GM21515 (cell line): ENCODE data around the gene MTCL1.

Experiments
- ATAC-seq: cut with Tn5 transposase; IDR thresholded peaks from one replicate; pipeline ENCODE4 v1.9.1; 2021; ENCODE audit not compliant: unreplicated experiment

MTCL1 gene

GRCh38 chr18:8826971-8827370, 121.6 kb downstream of the MTCL1 start:
- ATAC-seq: no peak

GRCh38 chr18:8828300-8828699, 122.9 kb downstream of the MTCL1 start:
- ATAC-seq: no peak

GRCh38 chr18:8828798-8829197, 123.4 kb downstream of the MTCL1 start:
- ATAC-seq: no peak

- no peak for ATAC-seq
Measured at GRCh38 chr18:8830067-8831060, 125.0 kb downstream of the MTCL1 start.

- ATAC-seq: no peak
Measured at GRCh38 chr18:8831112-8831511, 125.8 kb downstream of the MTCL1 start.

GRCh38 chr18:8831531-8831930, 126.2 kb downstream of the MTCL1 start:
- ATAC-seq: no peak

- no peak for ATAC-seq
Measured at GRCh38 chr18:8833480-8833879, 128.1 kb downstream of the MTCL1 start.

DNA sequence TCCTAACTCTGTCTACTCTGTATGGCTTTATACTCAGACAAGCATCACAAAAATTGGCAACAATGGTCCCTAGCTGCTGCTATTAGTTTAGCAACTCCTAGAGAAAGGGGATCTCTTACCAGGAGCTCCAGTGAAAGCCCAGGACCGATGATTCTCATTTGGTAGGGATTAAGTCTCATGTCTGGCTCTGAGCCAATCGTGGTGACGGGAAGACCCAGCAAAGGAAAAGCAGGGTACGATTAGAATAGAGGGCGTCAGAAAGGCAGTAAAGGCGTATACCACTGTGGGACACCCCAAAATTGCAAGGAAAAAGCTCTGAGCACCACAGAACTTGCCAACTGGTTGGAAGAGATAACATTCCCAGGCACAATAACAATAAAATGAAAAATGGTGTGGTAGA, 129.5 kb downstream of the MTCL1 start:
- no peak for ATAC-seq

- no peak for ATAC-seq
Measured at GRCh38 chr18:8835521-8835953, 130.2 kb downstream of the MTCL1 start.

DNA sequence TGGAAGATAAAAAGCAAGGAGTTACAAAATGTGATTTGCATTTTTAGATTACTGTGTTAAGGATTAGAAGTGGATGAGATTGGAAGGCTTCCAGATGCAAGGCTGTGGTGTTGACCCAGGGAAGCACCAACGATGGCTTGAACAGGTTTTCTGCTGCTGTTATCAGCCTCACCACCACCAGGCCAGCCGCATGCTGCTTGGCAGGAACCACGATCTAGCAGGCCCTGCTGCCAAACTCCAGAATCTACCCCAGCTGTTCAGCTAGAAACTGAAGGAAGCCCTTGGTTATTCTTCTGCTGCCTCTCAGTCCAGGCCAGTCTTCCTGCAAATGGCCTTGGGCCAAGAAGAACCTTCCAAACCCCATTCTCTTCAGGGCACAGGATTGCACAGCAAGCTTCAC, 133.9 kb downstream of the MTCL1 start:
- ATAC-seq: no peak

DNA sequence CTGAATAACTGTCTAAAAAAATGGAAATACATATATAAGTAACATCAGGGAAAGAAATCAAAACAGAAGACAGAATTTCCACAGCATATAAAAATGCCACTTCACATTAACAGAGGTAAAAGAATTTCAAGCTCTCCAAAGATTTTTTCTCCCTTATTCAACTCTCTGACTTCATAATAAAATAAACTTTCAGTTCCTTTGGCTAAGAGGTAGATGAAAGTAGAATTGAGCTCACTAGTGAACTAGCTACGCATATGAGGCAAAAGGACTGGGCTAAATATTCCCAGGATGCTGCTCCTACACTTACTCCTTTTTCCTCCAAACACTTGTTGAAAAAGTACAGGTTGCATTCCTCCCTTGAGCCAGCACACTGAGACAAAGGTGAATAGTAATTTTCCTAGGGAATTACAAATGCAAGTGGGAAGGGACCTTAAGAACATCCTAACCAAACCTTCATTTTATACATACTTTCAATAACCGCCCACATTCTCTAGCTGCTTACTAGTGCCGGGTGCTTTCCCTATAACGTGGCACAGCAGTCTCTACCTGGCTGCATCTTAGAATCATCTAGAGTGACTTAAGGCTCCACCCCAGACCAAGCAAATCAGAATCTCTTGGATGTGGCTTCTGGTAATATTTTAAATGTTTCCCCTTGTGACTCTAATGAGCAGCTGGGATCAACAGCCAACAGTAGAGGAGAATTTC, 136.6 kb downstream of the MTCL1 start:
- no peak for ATAC-seq

GRCh38 chr18:8842506-8842905, 137.2 kb downstream of the MTCL1 start:
- ATAC-seq: no peak

- no peak for ATAC-seq
Measured at GRCh38 chr18:8843005-8843404, 137.6 kb downstream of the MTCL1 start.

- no peak for ATAC-seq
Measured at GRCh38 chr18:8844721-8845148, 139.4 kb downstream of the MTCL1 start.

GRCh38 chr18:8845506-8845905, 140.2 kb downstream of the MTCL1 start:
- no peak for ATAC-seq

DNA sequence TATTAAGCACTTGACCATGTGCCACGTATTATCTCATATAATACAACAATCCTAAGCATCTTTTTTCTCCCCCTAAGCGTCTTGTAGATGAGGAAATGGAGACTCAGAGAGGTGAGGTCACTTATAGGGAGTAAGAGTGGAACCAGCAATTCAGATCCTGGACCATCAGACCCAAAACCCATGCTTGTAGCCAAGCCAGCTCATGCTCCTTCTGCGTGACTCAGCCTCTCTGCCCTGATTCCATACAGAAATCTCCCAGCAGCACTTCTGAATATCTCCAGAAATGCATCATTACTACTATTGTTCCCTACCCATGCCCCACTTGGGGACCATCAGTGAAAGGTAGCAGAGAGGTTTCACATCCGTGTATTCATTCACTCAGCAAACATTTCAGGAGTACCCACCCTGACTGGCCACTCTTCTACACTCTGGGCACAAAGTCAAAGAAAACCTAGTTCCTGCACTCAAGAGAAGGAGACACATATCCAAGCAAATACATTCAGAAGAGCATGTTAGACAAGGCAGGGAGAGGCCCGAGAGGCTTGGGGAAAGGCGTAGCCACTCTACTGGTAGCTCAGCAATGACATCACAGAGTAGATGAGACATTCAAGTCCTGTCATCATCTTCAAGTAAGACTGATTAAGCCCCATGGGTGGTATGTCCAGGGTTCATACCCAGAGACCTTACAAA, 141.9 kb downstream of the MTCL1 start:
- ATAC-seq: no peak

- ATAC-seq: no peak
Measured at GRCh38 chr18:8847900-8848299, 142.5 kb downstream of the MTCL1 start.

DNA sequence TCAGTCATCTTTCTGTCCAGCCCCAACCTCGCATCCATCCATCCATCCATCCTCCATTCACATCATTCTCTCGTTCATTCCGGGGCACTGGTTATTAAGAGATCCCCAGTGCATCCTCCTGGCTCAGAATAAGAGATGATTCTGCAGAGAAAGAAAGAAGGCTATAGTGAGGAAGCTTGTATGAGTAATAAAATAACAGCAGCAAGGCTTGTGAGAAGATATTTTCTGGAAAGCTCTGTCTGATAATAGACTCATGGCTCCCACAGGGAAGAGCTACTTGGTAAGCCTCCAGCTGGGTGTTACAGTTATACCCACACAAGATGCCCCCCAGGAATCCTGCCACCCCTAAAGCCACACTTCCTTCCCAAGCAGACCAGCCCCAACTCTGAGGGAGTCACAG, 143.2 kb downstream of the MTCL1 start:
- ATAC-seq: no peak

DNA sequence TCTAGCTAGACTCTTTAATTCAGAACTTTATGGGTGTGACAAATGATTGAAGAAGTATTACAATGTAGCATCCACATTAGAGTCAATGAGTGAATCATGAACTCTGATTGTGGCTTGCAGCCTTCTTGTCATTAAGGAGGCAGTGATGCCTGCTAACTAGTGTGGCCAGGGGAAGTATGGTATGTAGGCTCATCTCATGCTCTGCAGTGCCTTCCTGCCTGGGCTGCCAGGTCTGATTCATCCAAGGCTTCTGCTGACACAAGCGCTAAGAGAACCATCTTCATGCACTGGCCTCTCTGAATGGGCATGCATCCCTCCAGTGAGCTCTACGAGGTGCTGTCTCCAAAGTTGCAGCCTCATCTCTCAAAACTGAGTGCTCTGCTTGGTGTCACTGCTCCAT, 144.3 kb downstream of the MTCL1 start:
- ATAC-seq: no peak

DNA sequence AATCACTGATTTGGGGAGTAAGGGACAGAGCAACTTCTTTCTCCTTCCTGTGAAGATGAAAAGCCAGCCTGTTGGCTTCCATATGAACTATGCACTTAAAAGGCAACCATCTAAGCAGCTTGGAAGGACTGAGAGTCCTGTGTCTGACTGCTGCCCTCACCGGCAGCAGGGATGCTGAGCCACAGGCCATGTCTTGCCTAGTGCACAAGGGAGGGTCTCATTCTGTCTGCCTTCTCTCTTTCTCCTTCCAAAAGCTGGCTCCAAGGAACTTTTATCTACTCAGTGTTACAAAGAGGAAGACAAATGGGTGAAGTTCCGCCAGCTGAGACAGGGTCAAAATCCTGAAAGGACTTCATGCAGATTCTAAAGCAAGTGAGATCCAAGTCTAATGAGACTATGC, 146.3 kb downstream of the MTCL1 start:
- ATAC-seq: no peak

DNA sequence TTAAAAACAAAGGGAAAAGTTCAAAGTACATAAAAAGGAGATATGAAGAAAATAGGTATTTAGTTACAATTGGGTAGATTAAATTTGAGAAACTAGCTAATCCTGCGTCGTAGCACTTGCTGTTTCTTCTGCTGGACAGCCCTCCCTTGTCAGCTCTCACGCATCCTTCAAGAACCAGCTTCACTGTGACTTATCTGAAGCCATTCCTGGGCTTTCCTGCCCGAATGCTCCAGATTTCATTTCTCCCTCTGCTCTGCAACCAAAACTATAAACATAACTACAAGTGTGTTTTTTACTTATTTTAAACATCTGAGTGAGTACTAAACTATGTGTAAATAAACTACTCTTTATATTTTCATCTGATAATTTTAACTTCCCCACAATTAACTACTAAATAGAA, 149.2 kb downstream of the MTCL1 start:
- ATAC-seq: no peak
